RPMI8226 (cell line): Measurements from ENCODE around the gene RAB24.
"Not testable (repeated sequence)": the region's sequence is repeated elsewhere in the genome, so short reads cannot be mapped to it uniquely, and the experiment has no call there.

Experiments
- DNase-seq: peaks from one replicate; pipeline ENCODE4 v3.0.0-alpha.2; 2015

Gene RAB24

GRCh38 chr5:177310332-177310731, 6.8 kb upstream of the RAB24 start:
- DNase-seq, result no peak

GRCh38 chr5:177309351-177310191, 6.1 kb upstream of the RAB24 start:
- peak; percentile 77 for DNase-seq

- DNase-seq, result no peak
These were observed 5.2 kb upstream of the RAB24 start for GRCh38 chr5:177308740-177309139.

- DNase-seq, result no peak
These were observed 4.2 kb upstream of the RAB24 start for GRCh38 chr5:177307544-177308363.

GRCh38 chr5:177306674-177307543, 3.4 kb upstream of the RAB24 start:
- no peak for DNase-seq

GRCh38 chr5:177306103-177306640, 2.7 kb upstream of the RAB24 start:
- DNase-seq, result not testable (repeated sequence)

- DNase-seq, result peak; percentile 49
These were observed 1.0 kb upstream of the RAB24 start for GRCh38 chr5:177304392-177305119.

- no peak for DNase-seq
These were observed 439 bp upstream of the RAB24 start for GRCh38 chr5:177303925-177304391.

- peak; percentile 55 for DNase-seq
These were observed 987 bp downstream of the RAB24 start for GRCh38 chr5:177302354-177303110.

GRCh38 chr5:177301503-177302165, 1.9 kb downstream of the RAB24 start:
- DNase-seq, result peak; percentile 87

- DNase-seq, result no peak
These were observed 2.6 kb downstream of the RAB24 start for GRCh38 chr5:177300951-177301350.

GRCh38 chr5:177300236-177300880, 3.2 kb downstream of the RAB24 start:
- DNase-seq, result peak; percentile 85

- no peak for DNase-seq
These were observed 3.8 kb downstream of the RAB24 start for GRCh38 chr5:177299697-177300096.

GRCh38 chr5:177297922-177298321, 5.6 kb downstream of the RAB24 start:
- DNase-seq, result no peak

- no peak for DNase-seq
These were observed 6.9 kb downstream of the RAB24 start for GRCh38 chr5:177296581-177296980.

- no peak for DNase-seq
These were observed 7.6 kb downstream of the RAB24 start for GRCh38 chr5:177295924-177296323.

GRCh38 chr5:177294632-177295031, 8.9 kb downstream of the RAB24 start:
- no peak for DNase-seq

- DNase-seq, result no peak
These were observed 9.5 kb downstream of the RAB24 start for GRCh38 chr5:177293819-177294581.

GRCh38 chr5:177291735-177292134, 11.8 kb downstream of the RAB24 start:
- no peak for DNase-seq
